H1 (cell line): Measurements from ENCODE around the gene RPS19.

ENCODE experiments used
- ASH2L ChIP-seq: fragments of 200-600, 300-600 bp; sonication (generic); IDR thresholded peaks from one replicate; pipeline ENCODE4 v1.7.1; 2017; ENCODE audit warnings: low read length
- ATF3 ChIP-seq: IDR thresholded peaks from 2 replicates; pipeline ENCODE4 v1.6.1; 2011; ENCODE audit warnings: low read depth, mild to moderate bottlenecking, low read length; ENCODE audit not compliant: insufficient read depth
- CREB1 ChIP-seq: IDR thresholded peaks from 2 replicates; pipeline ENCODE4 v1.6.1; 2012; ENCODE audit warnings: inconsistent platforms
- EP300 ChIP-seq, 2 experiments: IDR thresholded peaks; 1 replicate in 1 of 2; 2 replicates in 1 of 2; pipeline ENCODE4 v1.6.1; 2011 to 2012; ENCODE audit warnings: low read depth in 2 of 2, low read length in 2 of 2, mild to moderate bottlenecking in 2 of 2, borderline replicate concordance in 1 of 2, inconsistent platforms in 1 of 2, moderate library complexity in 1 of 2
- GTF2F1 ChIP-seq: IDR thresholded peaks from 2 replicates; pipeline ENCODE4 v1.6.1; 2012; ENCODE audit warnings: low read depth, low read length, improper control_type of control experiment, borderline replicate concordance
- MAX ChIP-seq: IDR thresholded peaks from 2 replicates; pipeline ENCODE4 v1.6.1; 2012; ENCODE audit warnings: inconsistent platforms
- POLR2A ChIP-seq, 2 experiments: IDR thresholded peaks; 1 replicate in 1 of 2; 2 replicates in 1 of 2; pipeline ENCODE4 v1.6.1; 2011; ENCODE audit warnings: low read depth in 2 of 2, low read length in 2 of 2, mild to moderate bottlenecking in 2 of 2; ENCODE audit errors: control extremely low read depth in 1 of 2
- RAD21 ChIP-seq, 2 experiments: IDR thresholded peaks in 1 of 2; conservative IDR thresholded peaks in 1 of 2; 2 replicates each; pipeline ENCODE4 v1.6.1; 2011; ENCODE audit warnings: low read depth in 2 of 2, low read length in 2 of 2, improper control_type of control experiment in 1 of 2, inconsistent platforms in 1 of 2, mild to moderate bottlenecking in 1 of 2, moderate library complexity in 1 of 2
- SIN3A ChIP-seq, 2 experiments: IDR thresholded peaks in 1 of 2; conservative IDR thresholded peaks in 1 of 2; 2 replicates each; pipeline ENCODE4 v1.6.1; 2011 to 2012; ENCODE audit warnings: low read length in 2 of 2, improper control_type of control experiment in 1 of 2, low read depth in 1 of 2, mild to moderate bottlenecking in 1 of 2
- SIX5 ChIP-seq: IDR thresholded peaks from 2 replicates; pipeline ENCODE4 v1.6.1; 2011; ENCODE audit warnings: mild to moderate bottlenecking, low read depth, low read length
- TEAD4 ChIP-seq: IDR thresholded peaks from 2 replicates; pipeline ENCODE4 v1.6.1; 2012; ENCODE audit warnings: low read depth, low read length, inconsistent platforms, mixed read lengths
- USF2 ChIP-seq: IDR thresholded peaks from 2 replicates; pipeline ENCODE4 v1.6.1; 2011; ENCODE audit warnings: low read length, improper control_type of control experiment
- TF ChIP-seq, protein P1 (sequence below), 3 experiments: IDR thresholded peaks; 1 replicate in 2 of 3; 2 replicates in 1 of 3; pipeline versions ENCODE4 v1.5.1 to v1.6.1; 2011; ENCODE audit warnings: low read length in 3 of 3, mild to moderate bottlenecking in 3 of 3, inconsistent platforms in 2 of 3, low read depth in 1 of 3, moderate library complexity in 1 of 3; ENCODE audit not compliant: insufficient read depth in 1 of 3; ENCODE audit errors: control extremely low read depth in 1 of 3

DNA sequence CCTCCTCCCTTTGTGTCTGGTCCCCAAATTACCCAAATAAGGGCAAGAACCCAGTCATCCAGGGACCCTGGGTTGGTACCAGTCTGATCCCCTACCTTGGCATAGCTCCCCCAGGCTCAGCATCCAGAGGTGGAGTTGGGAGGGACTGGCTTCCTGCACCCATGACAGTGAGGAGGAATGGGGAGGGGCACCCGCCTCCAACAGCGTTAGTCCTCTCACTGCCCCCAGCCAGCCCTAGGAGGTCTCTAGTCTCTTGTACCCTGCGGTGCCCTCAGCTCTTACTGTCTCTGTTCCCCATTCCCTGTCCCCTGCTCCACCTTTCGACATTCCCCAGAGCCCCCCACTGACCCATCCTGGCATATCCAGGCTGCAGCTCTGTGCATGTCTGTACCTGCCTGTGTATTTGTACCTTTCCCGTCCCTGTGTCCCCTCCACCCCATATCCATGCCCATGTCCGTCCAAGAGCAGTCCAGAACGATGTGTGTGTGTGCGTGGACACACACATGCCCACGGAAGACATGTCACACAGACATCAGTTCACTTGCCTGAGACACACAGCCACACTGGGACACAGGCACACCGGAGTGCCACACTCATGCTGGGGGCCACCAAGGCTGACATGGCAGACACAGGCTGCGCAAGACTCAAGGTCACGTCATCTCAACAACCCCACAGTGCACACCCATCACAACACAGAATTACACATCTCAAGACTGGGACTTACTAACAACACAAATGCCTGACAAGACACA is 50.4 kb downstream of the RPS19 start:
- TF ChIP-seq RAD21 (IDR thresholded peaks at IDR 0.05 in 1 of 2, conservative IDR thresholded peaks at IDR 0.05 in 1 of 2; ENCODE audit: low read depth in 2 of 2, low read length in 2 of 2): no peak
- TF ChIP-seq, protein P1, sequence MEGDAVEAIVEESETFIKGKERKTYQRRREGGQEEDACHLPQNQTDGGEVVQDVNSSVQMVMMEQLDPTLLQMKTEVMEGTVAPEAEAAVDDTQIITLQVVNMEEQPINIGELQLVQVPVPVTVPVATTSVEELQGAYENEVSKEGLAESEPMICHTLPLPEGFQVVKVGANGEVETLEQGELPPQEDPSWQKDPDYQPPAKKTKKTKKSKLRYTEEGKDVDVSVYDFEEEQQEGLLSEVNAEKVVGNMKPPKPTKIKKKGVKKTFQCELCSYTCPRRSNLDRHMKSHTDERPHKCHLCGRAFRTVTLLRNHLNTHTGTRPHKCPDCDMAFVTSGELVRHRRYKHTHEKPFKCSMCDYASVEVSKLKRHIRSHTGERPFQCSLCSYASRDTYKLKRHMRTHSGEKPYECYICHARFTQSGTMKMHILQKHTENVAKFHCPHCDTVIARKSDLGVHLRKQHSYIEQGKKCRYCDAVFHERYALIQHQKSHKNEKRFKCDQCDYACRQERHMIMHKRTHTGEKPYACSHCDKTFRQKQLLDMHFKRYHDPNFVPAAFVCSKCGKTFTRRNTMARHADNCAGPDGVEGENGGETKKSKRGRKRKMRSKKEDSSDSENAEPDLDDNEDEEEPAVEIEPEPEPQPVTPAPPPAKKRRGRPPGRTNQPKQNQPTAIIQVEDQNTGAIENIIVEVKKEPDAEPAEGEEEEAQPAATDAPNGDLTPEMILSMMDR (IDR thresholded peaks at IDR 0.05; ENCODE audit: control extremely low read depth in 1 of 3, insufficient read depth in 1 of 3, low read depth in 1 of 3, low read length in 3 of 3): no peak
- no peak for TF ChIP-seq TEAD4
- no peak for TF ChIP-seq USF2
- TF ChIP-seq POLR2A (IDR thresholded peaks at IDR 0.05; ENCODE audit: control extremely low read depth in 1 of 2, low read depth in 2 of 2, low read length in 2 of 2): no peak
- TF ChIP-seq SIN3A (conservative IDR thresholded peaks at IDR 0.05 in 1 of 2, IDR thresholded peaks at IDR 0.05 in 1 of 2; ENCODE audit: low read depth in 1 of 2, low read length in 2 of 2): no peak
- no peak for TF ChIP-seq GTF2F1
- TF ChIP-seq CREB1: no peak
- no peak for TF ChIP-seq EP300 (IDR thresholded peaks at IDR 0.05; ENCODE audit: borderline replicate concordance in 1 of 2, low read depth in 2 of 2, low read length in 2 of 2)
- TF ChIP-seq ASH2L: no peak
- no peak for TF ChIP-seq SIX5
- no peak for TF ChIP-seq ATF3
- TF ChIP-seq MAX: no peak
